GM19025 (cell line): Measurements from ENCODE around the gene NT5C1B.
"Not testable (repeated sequence)": the region's sequence is repeated elsewhere in the genome, so short reads cannot be mapped to it uniquely, and the experiment has no call there.

Source experiments
- ATAC-seq: cut with Tn5 transposase; IDR thresholded peaks from one replicate; pipeline ENCODE4 v1.9.1; 2021; ENCODE audit warnings: mild to moderate bottlenecking, low read depth, moderate library complexity; ENCODE audit not compliant: unreplicated experiment

The NT5C1B gene

GRCh38 chr2:18589354-18589753, at the start of gene NT5C1B:
Gene NT5C1B (minus strand): TSS chr2:18589569. CDS start chr2:18589468, 101 bp downstream.
- ATAC-seq = no peak

- no peak for ATAC-seq
These were observed 47.8 kb upstream of the NT5C1B start for GRCh38 chr2:18637196-18637595.

- ATAC-seq = not testable (repeated sequence)
These were observed 43.3 kb upstream of the NT5C1B start for GRCh38 chr2:18632699-18633098.

GRCh38 chr2:18630941-18631340, 41.6 kb upstream of the NT5C1B start:
- ATAC-seq = no peak

- ATAC-seq = no peak
These were observed 41.2 kb upstream of the NT5C1B start for GRCh38 chr2:18630541-18630940.

- no peak for ATAC-seq
These were observed 40.7 kb upstream of the NT5C1B start for GRCh38 chr2:18630101-18630500.

- ATAC-seq = no peak
These were observed 37.7 kb upstream of the NT5C1B start for GRCh38 chr2:18626958-18627650.

- ATAC-seq = no peak
These were observed 36.9 kb upstream of the NT5C1B start for GRCh38 chr2:18626256-18626668.

GRCh38 chr2:18625563-18625962, 36.2 kb upstream of the NT5C1B start:
- ATAC-seq = no peak

GRCh38 chr2:18623782-18624181, 34.4 kb upstream of the NT5C1B start:
- no peak for ATAC-seq

GRCh38 chr2:18620867-18621632, 31.7 kb upstream of the NT5C1B start:
- no peak for ATAC-seq

- ATAC-seq = no peak
These were observed 29.7 kb upstream of the NT5C1B start for GRCh38 chr2:18619091-18619490.

- ATAC-seq = no peak
These were observed 24.7 kb upstream of the NT5C1B start for GRCh38 chr2:18614041-18614440.

GRCh38 chr2:18612133-18612532, 22.8 kb upstream of the NT5C1B start:
- ATAC-seq = no peak

- ATAC-seq = no peak
These were observed 22.2 kb upstream of the NT5C1B start for GRCh38 chr2:18611604-18612003.

GRCh38 chr2:18611184-18611583, 21.8 kb upstream of the NT5C1B start:
- ATAC-seq = no peak

GRCh38 chr2:18610651-18611050, 21.3 kb upstream of the NT5C1B start:
- no peak for ATAC-seq

GRCh38 chr2:18610090-18610489, 20.7 kb upstream of the NT5C1B start:
- no peak for ATAC-seq

- ATAC-seq = no peak
These were observed 15.7 kb upstream of the NT5C1B start for GRCh38 chr2:18605115-18605514.

GRCh38 chr2:18604531-18604885, 15.1 kb upstream of the NT5C1B start:
- no peak for ATAC-seq

- ATAC-seq = no peak
These were observed 14.6 kb upstream of the NT5C1B start for GRCh38 chr2:18603854-18604530.
